ENCODE results near the gene MGLL. TPM values are rescaled to one million over a fixed set of nuclear protein-coding genes. Genes with fewer than 3 reads are reported as not detected.

MGLL gene
- total RNA-seq, 1 experiment from 2014 or later, result 6.8 TPM

DNA sequence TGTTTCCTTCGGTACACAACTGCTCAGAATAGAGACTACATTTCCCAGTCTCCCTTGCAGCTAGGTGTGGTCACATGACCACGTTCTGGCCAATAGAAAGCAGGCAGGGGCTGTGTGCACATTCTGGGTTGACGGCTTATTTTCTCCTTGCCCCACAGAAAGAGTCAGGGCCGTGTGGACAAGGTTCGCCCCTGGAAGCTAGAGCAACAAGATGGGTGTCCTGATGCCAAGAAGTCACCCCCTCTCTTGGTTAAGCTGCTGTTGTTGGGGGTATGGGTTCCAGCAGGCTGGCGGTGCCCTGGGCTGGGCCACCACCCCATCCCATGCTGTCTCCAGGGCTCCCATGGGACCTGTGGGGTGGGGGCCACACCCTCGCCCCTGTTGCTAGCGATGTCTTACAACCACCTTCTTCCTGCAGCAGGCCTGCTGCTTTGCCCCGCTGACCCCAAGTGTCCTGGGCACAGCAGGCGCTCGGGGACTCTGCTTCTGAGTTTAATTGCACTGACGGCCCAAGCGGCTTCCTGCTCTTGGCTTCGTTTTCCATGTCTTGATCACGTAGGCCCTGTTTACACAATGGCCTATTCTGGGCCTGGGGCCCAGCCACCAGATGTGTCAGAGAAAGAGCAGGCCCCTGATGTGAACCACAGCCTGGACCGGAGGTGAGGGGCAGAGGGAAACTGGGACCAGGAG lies 124.6 kb downstream of the MGLL start:
- ChIA-PET POLR2A (interaction anchor here (1.0 kb wide), 1 partner anchor 9 kb away, joined by 4 read pairs; no protein-coding TSS in a partner anchor), RAD21 (ENCODE audit: low non-redundant PET in 1 of 2, low total read pairs in 2 of 2, uncharacterized antibody in 2 of 2, unreplicated experiment in 2 of 2) (no interaction called here), CTCF (interaction anchor here (0.8 to 3.0 kb wide), 2 partner anchors 120 to 261 kb away, joined by 3 to 17 read pairs; no protein-coding TSS in a partner anchor)
- H3K9me3 ChIP-seq (ENCODE audit: control insufficient read depth in 1 of 2, insufficient read depth in 1 of 2, low read depth in 1 of 2, low read length in 2 of 2), result no peaks in the 10 kb centered on the region
- H3K9me2 ChIP-seq (ENCODE audit: insufficient read depth), result no peaks in the 10 kb centered on the region
- ATAC-seq (peak; percentile 86), DNase-seq (ENCODE audit: low read depth, low spot score) (peak; percentile 50)
- TF ChIP-seq CTCF (IDR thresholded peaks at IDR 0.05 in 2 of 3, conservative IDR thresholded peaks at IDR 0.05 in 1 of 3; ENCODE audit: borderline replicate concordance in 1 of 3, insufficient read depth in 1 of 3, low read depth in 2 of 3, low read length in 2 of 3) (no peak), POLR2A (IDR thresholded peaks at IDR 0.05; ENCODE audit: borderline replicate concordance, extremely low read depth, insufficient read depth, insufficient read length) (no peak), REST (IDR thresholded peaks at IDR 0.05; ENCODE audit: low read depth) (no peak), TCF7L2 (IDR thresholded peaks at IDR 0.05; ENCODE audit: borderline replicate concordance, extremely low read depth, insufficient read depth, insufficient read length) (no peak), SP1 (IDR thresholded peaks at IDR 0.05; ENCODE audit: low read depth) (peak; percentile 38), ZNF274 (IDR thresholded peaks at IDR 0.05; ENCODE audit: low read depth, low read length) (no peak)
- H3K4me1 ChIP-seq (ENCODE audit: control insufficient read depth in 1 of 2, insufficient read depth in 2 of 2, low read length in 2 of 2), result peaks cover 2 to 29% of the 10 kb centered on the region in 2 experiments; a peak in 2 of 4 replicates
- no peaks in the 10 kb centered on the region for H4K20me1 ChIP-seq (ENCODE audit: insufficient read depth)
- peak overlapping the region; percentile 34 for H3K4me2 ChIP-seq (ENCODE audit: low read length)
- no peaks in the 10 kb centered on the region for H3K27me3 ChIP-seq (ENCODE audit: insufficient read depth, low read length)
- no peak overlapping the region for H3K4me3 ChIP-seq (replicated peaks in 1 of 2; ENCODE audit: low read depth in 1 of 2, low read length in 2 of 2)
- H3K36me3 ChIP-seq (ENCODE audit: control insufficient read depth in 1 of 2, insufficient read depth in 2 of 2, low read length in 2 of 2), result no peaks in the 10 kb centered on the region
- no peaks in the 10 kb centered on the region for H3K79me2 ChIP-seq (ENCODE audit: insufficient read depth, low read length)
- BruUV-seq (replicated peaks), result no TSS peak
- peak overlapping the region; percentile 52 for H2AFZ ChIP-seq (ENCODE audit: low read depth, low read length, poor library complexity, severe bottlenecking)
- H3K9ac ChIP-seq (ENCODE audit: low read length), result no peak overlapping the region
- intact Hi-C loops (cut with micrococcal nuclease), result no loop called here
- no peak overlapping the region for H3K27ac ChIP-seq (ENCODE audit: low read depth, low read length)
